ENCODE data around the gene PNISR.
A peak's percentile ranks its signal among the peaks of the same experiment; 100 is the strongest.

The PNISR gene

DNA sequence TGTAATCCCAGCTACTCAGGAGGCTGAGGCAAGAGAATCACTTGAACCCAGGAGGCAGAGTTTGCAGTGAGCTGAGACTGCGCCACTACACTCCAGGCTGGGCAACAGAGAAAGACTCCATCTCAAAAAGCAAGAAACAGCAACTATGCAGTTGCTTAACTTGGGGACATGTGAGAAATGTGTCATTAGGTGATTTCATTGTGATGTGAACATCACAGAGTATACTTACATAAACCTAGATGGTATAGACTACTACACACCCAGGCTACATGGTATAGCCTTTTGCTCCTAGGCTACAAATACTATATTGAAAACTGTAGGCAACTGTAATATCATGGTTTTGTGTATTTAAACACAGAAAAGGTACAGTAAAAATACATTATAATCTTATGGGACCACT lies 27.8 kb downstream of the PNISR start:
- DNase-seq = no peak

DNA sequence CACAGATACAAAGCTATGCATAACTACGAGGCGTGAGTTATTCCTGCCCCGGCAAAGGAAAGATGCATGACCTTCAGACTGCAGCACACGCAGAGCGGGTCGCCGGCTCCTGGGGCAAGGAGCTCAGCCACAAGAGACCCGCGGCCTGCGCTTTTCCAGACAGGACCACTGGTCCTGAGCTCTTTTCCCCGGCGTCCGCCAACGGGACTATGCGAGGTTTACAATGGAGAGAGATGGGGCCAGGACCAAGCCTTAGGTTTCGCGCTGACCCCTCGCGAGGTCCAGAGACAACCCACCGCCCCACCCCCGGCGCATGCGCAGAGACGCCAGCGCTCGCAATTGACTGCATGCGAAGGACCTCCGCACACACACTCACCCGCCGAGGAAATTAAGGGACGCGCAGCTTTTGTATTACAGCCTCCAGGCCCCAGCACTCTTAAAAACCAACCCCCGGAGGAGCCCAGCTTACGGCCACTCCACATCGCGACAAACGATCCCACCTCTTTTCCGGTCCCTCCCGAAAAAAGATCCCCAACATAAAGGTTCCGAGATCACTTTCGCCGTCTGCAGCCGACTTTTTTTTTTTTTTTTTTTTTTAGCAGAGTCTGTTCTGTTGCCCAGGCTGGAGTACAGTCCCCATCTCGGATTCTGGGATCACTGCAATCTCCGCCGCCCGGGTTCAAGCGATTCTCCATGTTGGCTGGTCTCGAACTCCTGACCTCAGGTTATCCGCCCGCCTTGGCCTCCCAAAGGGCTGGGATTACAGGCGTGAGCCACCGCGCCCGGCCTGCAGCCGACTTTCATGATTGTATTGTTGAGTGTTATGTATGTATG lies 31.2 kb downstream of the PNISR start, which contains the start of gene COQ3:
Gene COQ3 (minus strand): TSS at position 498 of the 834 bp plus-strand sequence. CDS start 16 bp downstream, at position 482.
- peak; percentile 81 to 87 for DNase-seq

GRCh38 chr6:99393366-99393697 lies 31.8 kb downstream of the PNISR start:
- DNase-seq = no peak

GRCh38 chr6:99390896-99391295 lies 34.2 kb downstream of the PNISR start:
- no peak for DNase-seq

DNA sequence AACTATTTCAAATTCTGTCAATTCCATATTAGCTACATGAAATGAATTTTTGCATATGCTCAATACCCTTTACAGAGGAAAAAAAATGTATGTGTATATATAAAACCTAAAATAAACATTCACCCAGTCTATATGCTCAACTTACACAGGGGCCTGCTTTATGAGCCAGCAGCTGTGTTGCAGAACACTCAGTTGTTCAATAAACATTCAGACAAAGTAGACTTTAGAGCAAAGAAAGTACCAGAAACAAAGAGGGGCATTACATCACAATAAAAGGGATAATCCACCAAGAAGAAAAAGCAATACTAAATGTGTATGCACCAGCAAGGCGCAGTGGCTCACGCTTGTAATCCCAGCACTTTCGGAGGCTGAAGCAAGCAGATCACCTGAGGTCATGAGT lies 40.6 kb downstream of the PNISR start:
- DNase-seq = no peak

DNA sequence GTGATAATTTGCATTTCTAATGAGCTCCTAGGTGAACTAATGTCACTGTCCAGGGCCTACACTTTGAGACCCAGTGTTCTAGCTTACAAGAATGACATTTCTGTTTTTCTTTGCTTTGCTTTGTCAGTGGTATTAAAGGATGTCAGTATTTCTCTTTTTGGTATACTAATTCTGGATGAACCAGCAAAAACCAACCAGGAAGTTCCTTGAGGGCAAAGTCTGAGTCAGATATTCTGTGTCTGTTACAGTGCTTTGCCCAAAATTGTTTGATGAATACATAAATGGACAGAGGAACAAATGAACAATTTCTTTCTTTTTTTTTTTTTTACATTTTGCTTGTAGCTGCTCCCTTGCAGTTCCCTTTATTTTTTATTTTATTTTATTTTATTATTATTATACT lies 46.5 kb downstream of the PNISR start:
- DNase-seq = no peak

GRCh38 chr6:99369533-99369932 lies 55.6 kb downstream of the PNISR start:
- DNase-seq = no peak

DNA sequence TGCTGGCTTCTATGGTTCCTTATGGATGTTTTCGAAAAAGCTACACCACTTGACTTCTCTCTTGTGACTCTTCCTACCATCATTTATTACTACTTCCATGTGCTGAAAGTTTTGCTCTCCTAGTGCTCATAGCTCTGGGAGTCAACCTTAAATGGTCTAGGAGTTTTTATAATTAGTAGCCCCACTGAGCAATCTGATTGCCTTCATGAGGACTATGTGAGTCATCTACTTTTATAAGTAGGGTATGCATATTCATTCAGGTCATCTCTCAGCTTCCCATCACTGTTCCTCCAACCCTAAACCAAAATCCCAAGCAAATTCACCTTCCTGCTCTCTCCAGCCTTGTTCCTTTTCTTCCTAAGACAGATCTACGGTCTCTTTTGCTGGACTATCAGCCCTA lies 58.3 kb downstream of the PNISR start:
- DNase-seq = no peak

GRCh38 chr6:99364026-99364425 lies 61.1 kb downstream of the PNISR start:
- no peak for DNase-seq

- no peak for DNase-seq
These were observed 62.3 kb downstream of the PNISR start for GRCh38 chr6:99362678-99363268.

- no peak for DNase-seq
These were observed 65.3 kb downstream of the PNISR start for GRCh38 chr6:99359800-99360199.

- no peak for DNase-seq
These were observed 68.5 kb downstream of the PNISR start for GRCh38 chr6:99356641-99357040.

DNA sequence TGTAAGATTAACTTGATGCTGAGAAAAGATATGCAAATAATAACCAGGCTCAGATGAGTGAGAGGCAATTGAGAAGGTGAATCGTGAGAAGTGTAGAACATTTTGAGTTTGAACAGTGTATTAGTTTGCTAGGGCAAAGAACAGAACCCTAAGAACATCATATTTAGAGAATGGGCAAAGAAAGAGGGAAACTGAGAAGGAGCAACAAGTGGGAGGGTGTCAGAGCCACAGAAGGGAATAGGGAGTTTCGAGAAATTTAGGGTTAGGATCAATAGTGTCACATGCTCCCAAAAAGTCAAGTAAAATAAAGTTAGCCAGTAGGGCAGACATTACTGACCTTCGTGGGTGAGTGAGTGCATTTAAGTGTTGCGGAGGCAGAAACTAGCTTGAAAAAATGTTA lies 70.1 kb downstream of the PNISR start:
- DNase-seq = no peak

GRCh38 chr6:99353126-99353525 lies 72.0 kb downstream of the PNISR start:
- no peak for DNase-seq

- DNase-seq = peak; percentile 12 to 46
These were observed 74.5 kb downstream of the PNISR start for GRCh38 chr6:99350573-99350972.

- peak; percentile 57 to 73 for DNase-seq
These were observed 75.7 kb downstream of the PNISR start, which contains the start of gene FAXC for GRCh38 chr6:99349171-99350141. FAXC (minus strand) TSS chr6:99349674; CDS start chr6:99349372, 302 bp downstream.

DNA sequence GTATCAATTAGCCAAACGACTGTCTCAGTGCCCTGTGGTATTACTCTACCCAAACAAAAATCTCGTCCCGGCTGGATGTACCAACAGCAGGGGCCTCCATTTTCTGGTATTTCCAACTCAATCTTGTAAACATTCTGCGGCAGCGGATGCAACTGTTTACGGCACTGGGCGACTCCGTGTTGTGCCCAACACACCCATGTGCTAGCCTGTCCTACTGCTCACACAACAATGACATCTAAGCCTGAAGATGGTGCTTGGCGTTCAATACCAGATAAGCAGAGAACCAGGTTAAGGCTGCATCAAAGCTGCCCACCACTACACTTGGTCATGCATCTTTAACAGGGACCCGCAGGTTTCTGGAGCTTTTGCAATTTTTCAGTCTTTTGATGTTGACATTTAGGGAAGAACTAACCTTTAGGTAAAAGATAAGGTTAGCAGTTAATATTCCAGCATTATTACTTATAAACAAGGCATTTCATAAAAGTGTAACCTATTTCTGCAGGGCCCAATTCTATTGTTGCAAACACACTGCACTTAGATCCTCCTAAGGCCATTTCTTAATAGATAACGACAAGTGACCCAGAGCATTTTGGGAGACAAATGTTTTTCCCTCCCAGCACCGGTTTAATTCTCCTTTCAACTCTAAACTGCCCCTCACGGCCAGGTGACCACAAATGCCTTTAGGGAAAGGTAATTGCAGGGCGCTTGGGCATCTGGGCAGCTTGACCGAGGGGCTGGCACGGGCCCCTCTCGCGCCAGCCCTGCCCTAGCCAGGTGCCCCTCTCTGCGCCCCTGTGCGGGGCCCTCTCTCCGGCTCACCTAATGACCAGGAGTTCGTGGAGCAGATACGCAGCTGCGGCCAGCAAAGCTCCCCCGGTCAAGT lies 76.6 kb downstream of the PNISR start:
- DNase-seq = peak; percentile 23 to 50
